H1 (cell line): ENCODE data around the gene ABHD12. TPM values are rescaled to one million over a fixed set of nuclear protein-coding genes. Genes with fewer than 3 reads are reported as not detected.

Experiments used
- CTCF ChIA-PET: fragments of 300-600 bp; sonication (Branson Sonifier 250); formaldehyde crosslinking; loops from one replicate; lab custom pipeline; 2021; ENCODE audit not compliant: partially characterized antibody; lab: Charles Lee
- POLR2A ChIA-PET: fragments of 300-600 bp; sonication (Branson Sonifier 250); formaldehyde crosslinking; loops from one replicate; lab custom pipeline; 2021; ENCODE audit warnings: inconsistent platforms; ENCODE audit not compliant: partially characterized antibody; lab: Charles Lee
- DNase-seq, 2 experiments: peaks; one replicate each; pipeline versions ENCODE4 v3.0.0 to v3.0.0-alpha.2; 2010 to 2022; ENCODE audit warnings: low spot score in 2 of 2, low read depth in 1 of 2, mixed read lengths in 1 of 2
- FAIRE-seq: peaks from 2 replicates; lab custom pipeline; 2011; peaks lifted over from hg19 to GRCh38; lab: Jason Lieb, UNC
- H2AFZ ChIP-seq: 2 replicates; pipeline ENCODE4 v1.8.1; 2012; ENCODE audit warnings: low read length, inconsistent platforms
- H2AK5ac ChIP-seq: 2 replicates; pipeline ENCODE4 v1.6.1; 2013; ENCODE audit warnings: low read depth, low read length
- H2BK120ac ChIP-seq: replicated peaks from 2 replicates; pipeline ENCODE3; 2013; ENCODE audit warnings: low read depth, low read length, inconsistent platforms
- H2BK12ac ChIP-seq: 2 replicates; pipeline ENCODE4 v1.6.1; 2013; ENCODE audit warnings: low read depth, low read length
- H2BK15ac ChIP-seq: 2 replicates; pipeline ENCODE4 v1.6.1; 2013; ENCODE audit warnings: low read length
- H2BK20ac ChIP-seq: 2 replicates; pipeline ENCODE4 v1.6.1; 2013; ENCODE audit warnings: low read length
- H2BK5ac ChIP-seq: 2 replicates; pipeline ENCODE4 v1.6.1; 2013; ENCODE audit warnings: low read depth, low read length
- H3K14ac ChIP-seq: 2 replicates; pipeline ENCODE4 v1.6.1; 2013; ENCODE audit warnings: inconsistent platforms; ENCODE audit not compliant: insufficient read length
- H3K18ac ChIP-seq: 2 replicates; pipeline ENCODE4 v1.6.1; 2013; ENCODE audit warnings: low read length; ENCODE audit errors: extremely low read depth
- H3K23ac ChIP-seq: 2 replicates; pipeline ENCODE4 v1.6.1; 2013; ENCODE audit warnings: inconsistent platforms; ENCODE audit not compliant: insufficient read length
- H3K23me2 ChIP-seq: 2 replicates; pipeline ENCODE4 v1.6.1; 2013; ENCODE audit warnings: low read depth, low read length
- H3K27ac ChIP-seq: 2 replicates; pipeline ENCODE4 v1.6.1; 2011; ENCODE audit warnings: low read depth, low read length, inconsistent platforms
- H3K27me3 ChIP-seq, 4 experiments: replicated peaks in 1 of 4; 1 replicate in 1 of 4; 2 replicates in 3 of 4; pipeline versions ENCODE4 v1.6.1 to v1.8.1; 2011 to 2013; ENCODE audit warnings: low read length in 3 of 4, mild to moderate bottlenecking in 3 of 4, inconsistent platforms in 2 of 4, mixed read lengths in 2 of 4, moderate library complexity in 1 of 4; ENCODE audit not compliant: control insufficient read depth in 3 of 4, insufficient read depth in 3 of 4; ENCODE audit errors: extremely low read depth in 1 of 4
- H3K36me3 ChIP-seq, 4 experiments: 2 replicates each; pipeline versions ENCODE4 v1.6.1 to v1.8.1; 2011 to 2013; ENCODE audit warnings: mild to moderate bottlenecking in 4 of 4, low read length in 3 of 4, moderate library complexity in 2 of 4, control low read depth in 1 of 4, inconsistent platforms in 1 of 4; ENCODE audit not compliant: insufficient read depth in 4 of 4, control insufficient read depth in 2 of 4
- H3K4ac ChIP-seq: replicated peaks from 2 replicates; pipeline ENCODE3; 2013; ENCODE audit warnings: low read length, low read depth, mixed read lengths, inconsistent platforms; ENCODE audit not compliant: insufficient read length
- H3K4me1 ChIP-seq, 4 experiments: replicated peaks in 1 of 4; 1 replicate in 1 of 4; 2 replicates in 3 of 4; pipeline versions ENCODE4 v1.6.1 to v1.8.1; 2011 to 2013; ENCODE audit warnings: low read length in 3 of 4, inconsistent platforms in 2 of 4, mixed read lengths in 1 of 4; ENCODE audit not compliant: insufficient read depth in 4 of 4, control insufficient read depth in 3 of 4
- H3K4me2 ChIP-seq, 2 experiments: 2 replicates each; pipeline versions ENCODE4 v1.6.1 to v1.8.1; 2011 to 2013; ENCODE audit warnings: low read depth in 2 of 2, low read length in 2 of 2, control low read depth in 1 of 2, inconsistent platforms in 1 of 2, mild to moderate bottlenecking in 1 of 2; ENCODE audit not compliant: insufficient read depth in 1 of 2
- H3K4me3 ChIP-seq, 4 experiments: fragments of 200-600, 300-600 bp in 1 of 4; sonication (generic), shearing (Covaris generic), sonication (Bioruptor Twin) in 1 of 4; 2 replicates each; pipeline versions ENCODE4 v1.5.1 to v1.8.1; 2011 to 2016; ENCODE audit warnings: low read length in 4 of 4, low read depth in 3 of 4, control low read depth in 2 of 4, inconsistent platforms in 2 of 4, mild to moderate bottlenecking in 2 of 4, mixed read lengths in 1 of 4, moderate library complexity in 1 of 4; ENCODE audit not compliant: insufficient read depth in 2 of 4; ENCODE audit errors: extremely low read depth in 1 of 4
- H3K56ac ChIP-seq: replicated peaks from 2 replicates; pipeline ENCODE3; 2013; ENCODE audit warnings: low read depth, mild to moderate bottlenecking, mixed read lengths, low read length, inconsistent platforms; ENCODE audit not compliant: insufficient read length
- H3K79me1 ChIP-seq: 2 replicates; pipeline ENCODE4 v1.6.1; 2013; ENCODE audit warnings: low read depth, low read length, control low read depth
- H3K79me2 ChIP-seq, 2 experiments: 2 replicates each; pipeline versions ENCODE4 v1.6.1 to v1.8.1; 2012 to 2013; ENCODE audit warnings: low read length in 2 of 2, mild to moderate bottlenecking in 2 of 2, inconsistent platforms in 1 of 2; ENCODE audit not compliant: insufficient read depth in 2 of 2, control insufficient read depth in 1 of 2
- H3K9ac ChIP-seq, 4 experiments: replicated peaks in 1 of 4; 1 replicate in 1 of 4; 2 replicates in 3 of 4; pipeline versions ENCODE4 v1.6.1 to v1.8.1; 2011 to 2013; ENCODE audit warnings: low read depth in 3 of 4, low read length in 3 of 4, control low read depth in 2 of 4, mild to moderate bottlenecking in 2 of 4, moderate library complexity in 2 of 4, inconsistent platforms in 1 of 4; ENCODE audit errors: extremely low read depth in 1 of 4
- H3K9me3 ChIP-seq, 2 experiments: 2 replicates each; pipeline versions ENCODE4 v1.6.1 to v1.8.1; 2012 to 2013; ENCODE audit warnings: mild to moderate bottlenecking in 2 of 2, moderate library complexity in 2 of 2, control low read depth in 1 of 2, inconsistent platforms in 1 of 2, low read depth in 1 of 2, low read length in 1 of 2, mixed read lengths in 1 of 2; ENCODE audit not compliant: insufficient read depth in 2 of 2
- H4K20me1 ChIP-seq, 2 experiments: replicated peaks in 1 of 2; 2 replicates each; pipeline versions ENCODE3 to v1.8.1; 2011 to 2013; ENCODE audit warnings: inconsistent platforms in 2 of 2, low read length in 2 of 2, mild to moderate bottlenecking in 1 of 2; ENCODE audit not compliant: insufficient read depth in 2 of 2, control insufficient read depth in 1 of 2
- H4K5ac ChIP-seq: 2 replicates; pipeline ENCODE4 v1.6.1; 2013; ENCODE audit warnings: low read length, low read depth, mixed read lengths, inconsistent platforms; ENCODE audit not compliant: insufficient read length
- H4K8ac ChIP-seq: 2 replicates; pipeline ENCODE4 v1.8.0; 2013; ENCODE audit warnings: mild to moderate bottlenecking, moderate library complexity, low read length, inconsistent platforms; ENCODE audit not compliant: insufficient read depth; ENCODE audit errors: extremely low read depth
- H4K91ac ChIP-seq: replicated peaks from 2 replicates; pipeline ENCODE3; 2013; ENCODE audit warnings: low read length, mixed read lengths, inconsistent platforms; ENCODE audit not compliant: insufficient read length
- BRCA1 ChIP-seq: IDR thresholded peaks from 2 replicates; pipeline ENCODE4 v1.6.1; 2012; ENCODE audit warnings: low read depth, low read length, improper control_type of control experiment
- CEBPB ChIP-seq: IDR thresholded peaks from 2 replicates; pipeline ENCODE4 v1.6.1; 2012; ENCODE audit warnings: low read depth, low read length
- EZH2 ChIP-seq: fragments of 200-600 bp; sonication (generic); IDR thresholded peaks from 2 replicates; pipeline ENCODE4 v1.7.1; 2012; ENCODE audit warnings: low read depth, mild to moderate bottlenecking, moderate library complexity, low read length, inconsistent platforms; ENCODE audit not compliant: severe bottlenecking
- PHF8 ChIP-seq: fragments of 200-600 bp; sonication (generic); conservative IDR thresholded peaks from 2 replicates; pipeline ENCODE4 v1.7.1; 2012; ENCODE audit warnings: low read depth, mild to moderate bottlenecking, inconsistent platforms, low read length, moderate library complexity
- POLR2AphosphoS5 ChIP-seq: IDR thresholded peaks from 2 replicates; pipeline ENCODE4 v1.6.1; 2011; ENCODE audit warnings: low read depth, low read length
- POU5F1 ChIP-seq: IDR thresholded peaks from 2 replicates; pipeline ENCODE4 v1.6.1; 2011; ENCODE audit warnings: low read depth, mild to moderate bottlenecking, low read length, moderate library complexity
- RFX5 ChIP-seq: IDR thresholded peaks from 2 replicates; pipeline ENCODE4 v1.6.1; 2011; ENCODE audit warnings: low read depth, low read length, improper control_type of control experiment, borderline replicate concordance
- SIRT6 ChIP-seq: IDR thresholded peaks from one replicate; pipeline ENCODE4 v1.7.1; 2012; ENCODE audit warnings: low read length, inconsistent platforms
- SP2 ChIP-seq: IDR thresholded peaks from 2 replicates; pipeline ENCODE4 v1.6.1; 2012; ENCODE audit warnings: mild to moderate bottlenecking, low read length, inconsistent platforms
- TEAD4 ChIP-seq: IDR thresholded peaks from 2 replicates; pipeline ENCODE4 v1.6.1; 2012; ENCODE audit warnings: low read depth, low read length, inconsistent platforms, mixed read lengths
- YY1 ChIP-seq: IDR thresholded peaks from 2 replicates; pipeline ENCODE4 v1.6.1; 2011; ENCODE audit warnings: low read depth, mild to moderate bottlenecking, low read length
- WGBS, 2 experiments: shearing (Covaris generic) in 1 of 2; methylation state at CpG; one replicate each; pipeline versions ENCODE4 v1.1.6 to v1.1.7; 2013 to 2015; ENCODE audit warnings: low lambda C conversion rate in 2 of 2, mixed read lengths in 2 of 2, inconsistent platforms in 1 of 2, low coverage in 1 of 2, missing lambda C conversion rate in 1 of 2; ENCODE audit not compliant: insufficient replicate concordance in 2 of 2, insufficient coverage in 1 of 2, insufficient read length in 1 of 2; ENCODE audit errors: extremely low coverage in 1 of 2, missing lambda C conversion rate in 1 of 2; 5-methylcytosine and 5-hydroxymethylcytosine counted together
- polyA plus RNA-seq, 7 experiments: library from polyadenylated mRNA; depleted of rRNA in 3 of 7; stranded (reverse) in 5 of 7; unstranded in 2 of 7; fragments of >200 nt in 5 of 7; fragments of 200-250 nt in 2 of 7; gene quantifications; 1 replicate in 5 of 7; 2 replicates in 1 of 7; 4 replicates in 1 of 7; pipeline versions ENCODE4 v1.2.1 to v1.2.3, GENCODE V29; 2011 to 2013; ENCODE audit warnings: missing spikeins in 2 of 7, mixed read lengths in 2 of 7
- total RNA-seq: library from RNA; stranded (reverse); fragmentation: NEBNext Ultra II Directional; extraction: Animal tissue kit (Norgen Biotek cat#: 25700); gene quantifications from 2 replicates; pipeline ENCODE4 v1.2.1, GENCODE V29; 2021
- TF ChIP-seq, protein P1 (sequence below): IDR thresholded peaks from 2 replicates; pipeline ENCODE4 v1.6.1; 2012; ENCODE audit warnings: low read length, inconsistent platforms
- TF ChIP-seq, protein P2 (sequence below): IDR thresholded peaks from 2 replicates; pipeline ENCODE4 v1.6.1; 2011; ENCODE audit warnings: low read depth, mild to moderate bottlenecking, low read length; ENCODE audit not compliant: insufficient read depth

ABHD12 gene
- total and polyA plus RNA-seq, 2 of the 8 experiments (the other 6 are each of a cell fraction or from before 2014, with no cell fraction given), result 31.3 to 59.5 TPM

DNA sequence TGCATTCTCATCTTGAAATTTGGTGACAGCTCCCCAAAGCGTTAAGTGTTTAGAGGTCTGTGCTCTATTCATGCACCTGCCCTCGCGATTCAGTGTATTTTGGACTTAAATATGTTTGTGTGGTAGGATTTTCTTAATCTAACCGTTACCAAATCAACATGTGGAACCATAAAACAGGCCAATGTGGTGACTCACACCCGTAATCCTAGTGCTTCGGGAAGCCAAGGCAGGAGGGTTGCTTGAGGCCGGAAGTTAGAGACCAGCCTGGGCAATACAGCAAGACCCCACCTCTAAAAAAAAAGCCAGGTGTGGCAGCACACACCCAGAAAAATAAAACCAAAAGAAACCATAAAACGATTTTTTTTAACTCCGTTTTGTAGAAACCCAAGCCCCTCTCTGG, 111.2 kb downstream of the ABHD12 start:
- FAIRE-seq (no peak), DNase-seq (no peak)
- Histone ChIP-seq H3K9ac (no peak overlapping the region), H4K5ac (no peak overlapping the region), H2BK5ac (no peak overlapping the region; the same call in 1 of the 2 replicates), H3K4me3 (no peak overlapping the region), H4K91ac (no peak overlapping the region), H3K27ac (no peak overlapping the region), H3K36me3 (peaks cover 2 to 29% (median 14%) of the 10 kb centered on the region in 4 experiments; a peak in 6 of 8 replicates), H3K14ac (no peak overlapping the region), H2AK5ac (no peak overlapping the region), H3K18ac (no peak overlapping the region), H2BK120ac (no peak overlapping the region), H3K9me3 (no peaks in the 10 kb centered on the region), H2BK12ac (no peak overlapping the region), H3K4me1 (no peaks in the 10 kb centered on the region), H2BK20ac (no peak overlapping the region), H3K23me2 (no peaks in the 10 kb centered on the region), H3K4ac (no peak overlapping the region), H2AFZ (no peak overlapping the region), H4K8ac (no peak overlapping the region), H4K20me1 (peaks cover 4 to 12% of the 10 kb centered on the region in 2 experiments), H3K79me2 (no peaks in the 10 kb centered on the region), H3K23ac (no peak overlapping the region), H2BK15ac (no peak overlapping the region), H3K56ac (no peak overlapping the region), H3K79me1 (no peaks in the 10 kb centered on the region; the same call in 1 of the 2 replicates), H3K27me3 (no peaks in the 10 kb centered on the region), H3K4me2 (no peak overlapping the region)
- 89% methylated on average over 9 of the region's 9 CpGs; no CpG with 5 or more reads in 1 of the 2 experiments for WGBS, 2 experiments
- POLR2A ChIA-PET, result interaction anchor here (2.2 kb wide), 1 partner anchor 10 kb away, joined by 5 read pairs; no protein-coding TSS in a partner anchor
- CTCF ChIA-PET, result interaction anchor here (1.1 to 5.1 kb wide), 2 partner anchors 15 to 65 kb away, joined by 4 to 30 read pairs; no protein-coding TSS in a partner anchor
- TF ChIP-seq RFX5, result no peak
- no peak for TF ChIP-seq EZH2
- TF ChIP-seq TEAD4, result no peak
- TF ChIP-seq, protein P1, sequence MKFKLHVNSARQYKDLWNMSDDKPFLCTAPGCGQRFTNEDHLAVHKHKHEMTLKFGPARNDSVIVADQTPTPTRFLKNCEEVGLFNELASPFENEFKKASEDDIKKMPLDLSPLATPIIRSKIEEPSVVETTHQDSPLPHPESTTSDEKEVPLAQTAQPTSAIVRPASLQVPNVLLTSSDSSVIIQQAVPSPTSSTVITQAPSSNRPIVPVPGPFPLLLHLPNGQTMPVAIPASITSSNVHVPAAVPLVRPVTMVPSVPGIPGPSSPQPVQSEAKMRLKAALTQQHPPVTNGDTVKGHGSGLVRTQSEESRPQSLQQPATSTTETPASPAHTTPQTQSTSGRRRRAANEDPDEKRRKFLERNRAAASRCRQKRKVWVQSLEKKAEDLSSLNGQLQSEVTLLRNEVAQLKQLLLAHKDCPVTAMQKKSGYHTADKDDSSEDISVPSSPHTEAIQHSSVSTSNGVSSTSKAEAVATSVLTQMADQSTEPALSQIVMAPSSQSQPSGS, result no peak
- no peak for TF ChIP-seq BRCA1
- TF ChIP-seq CEBPB, result no peak
- no peak for TF ChIP-seq SIRT6
- TF ChIP-seq PHF8, result no peak
- no peak for TF ChIP-seq YY1
- no peak for TF ChIP-seq POLR2AphosphoS5
- no peak for TF ChIP-seq POU5F1
- TF ChIP-seq, protein P2, sequence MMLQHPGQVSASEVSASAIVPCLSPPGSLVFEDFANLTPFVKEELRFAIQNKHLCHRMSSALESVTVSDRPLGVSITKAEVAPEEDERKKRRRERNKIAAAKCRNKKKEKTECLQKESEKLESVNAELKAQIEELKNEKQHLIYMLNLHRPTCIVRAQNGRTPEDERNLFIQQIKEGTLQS, result no peak
- no peak for TF ChIP-seq SP2
